ENCODE data around the gene KTI12.

KTI12 gene

GRCh38 chr1:52002038-52002917, 31.3 kb downstream of the KTI12 start:
- Histone ChIP-seq H3K4me3 (ENCODE audit: low read depth, low read length) (no peak overlapping the region), H3K27me3 (ENCODE audit: control insufficient read depth, insufficient read depth, low read length) (no peaks in the 10 kb centered on the region), H3K9me3 (ENCODE audit: control insufficient read depth, insufficient read depth, low read length) (no peaks in the 10 kb centered on the region), H3K9ac (ENCODE audit: low read depth, low read length) (no peak overlapping the region), H3K36me3 (ENCODE audit: control insufficient read depth, insufficient read depth, low read length) (no peaks in the 10 kb centered on the region), H3K4me1 (ENCODE audit: control insufficient read depth, insufficient read depth, low read length) (peaks cover 12% of the 10 kb centered on the region)

DNA sequence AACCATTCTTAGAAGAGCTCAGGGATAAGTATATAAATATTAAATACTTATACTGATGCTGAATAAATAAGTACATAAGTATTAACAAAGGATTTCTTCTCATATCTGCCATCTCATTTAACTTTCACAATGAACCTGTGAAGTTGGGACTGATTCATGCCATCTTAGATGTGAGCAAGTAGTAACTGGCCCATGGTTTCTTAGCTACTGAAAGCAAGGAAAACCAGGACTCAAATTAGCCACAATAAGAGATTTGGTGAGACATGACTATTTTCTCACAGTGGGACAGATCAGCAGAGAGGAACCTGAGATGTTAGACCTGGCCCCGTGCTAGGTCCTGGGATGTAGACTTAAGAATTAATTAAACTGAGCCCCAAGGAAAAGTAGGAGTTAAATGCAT, 34.9 kb downstream of the KTI12 start:
- H3K9ac ChIP-seq (ENCODE audit: low read depth, low read length): no peak overlapping the region
- H3K36me3 ChIP-seq (ENCODE audit: control insufficient read depth, insufficient read depth, low read length): no peaks in the 10 kb centered on the region
- no peaks in the 10 kb centered on the region for H3K9me3 ChIP-seq (ENCODE audit: control insufficient read depth, insufficient read depth, low read length)
- H3K4me3 ChIP-seq (ENCODE audit: low read depth, low read length): no peak overlapping the region
- peaks cover 4% of the 10 kb centered on the region for H3K4me1 ChIP-seq (ENCODE audit: control insufficient read depth, insufficient read depth, low read length)
- peaks cover 2% of the 10 kb centered on the region for H3K27me3 ChIP-seq (ENCODE audit: control insufficient read depth, insufficient read depth, low read length)

- H3K9ac ChIP-seq (ENCODE audit: low read depth, low read length): no peak overlapping the region
- H3K27me3 ChIP-seq (ENCODE audit: control insufficient read depth, insufficient read depth, low read length): peaks cover 2% of the 10 kb centered on the region
- H3K36me3 ChIP-seq (ENCODE audit: control insufficient read depth, insufficient read depth, low read length): no peaks in the 10 kb centered on the region
- H3K4me1 ChIP-seq (ENCODE audit: control insufficient read depth, insufficient read depth, low read length): peaks cover 4% of the 10 kb centered on the region
- H3K9me3 ChIP-seq (ENCODE audit: control insufficient read depth, insufficient read depth, low read length): no peaks in the 10 kb centered on the region
- H3K4me3 ChIP-seq (ENCODE audit: low read depth, low read length): no peak overlapping the region
Observed at GRCh38 chr1:51997974-51998382, 35.6 kb downstream of the KTI12 start.

GRCh38 chr1:51990478-51990965, 43.1 kb downstream of the KTI12 start, which contains the start of gene RAB3B:
Gene RAB3B (minus strand): TSS chr1:51990700. CDS start chr1:51977117, 13,583 bp downstream.
- H3K4me3 ChIP-seq (ENCODE audit: low read depth, low read length): peak within 1 kb of the TSS; percentile 71
- no peaks in the 10 kb centered on the region for H3K36me3 ChIP-seq (ENCODE audit: control insufficient read depth, insufficient read depth, low read length)
- H3K4me1 ChIP-seq (ENCODE audit: control insufficient read depth, insufficient read depth, low read length): peaks cover 2% of the 10 kb centered on the region
- H3K9ac ChIP-seq (ENCODE audit: low read depth, low read length): no peak within 1 kb of the TSS
- no peaks in the 10 kb centered on the region for H3K9me3 ChIP-seq (ENCODE audit: control insufficient read depth, insufficient read depth, low read length)
- H3K27me3 ChIP-seq (ENCODE audit: control insufficient read depth, insufficient read depth, low read length): peaks cover 11% of the 10 kb centered on the region

GRCh38 chr1:51989582-51990477, 43.8 kb downstream of the KTI12 start:
- H3K9ac ChIP-seq (ENCODE audit: low read depth, low read length): no peak overlapping the region
- H3K4me1 ChIP-seq (ENCODE audit: control insufficient read depth, insufficient read depth, low read length): peaks cover 2% of the 10 kb centered on the region
- peaks cover 11% of the 10 kb centered on the region for H3K27me3 ChIP-seq (ENCODE audit: control insufficient read depth, insufficient read depth, low read length)
- H3K4me3 ChIP-seq (ENCODE audit: low read depth, low read length): peak overlapping the region; percentile 71
- no peaks in the 10 kb centered on the region for H3K9me3 ChIP-seq (ENCODE audit: control insufficient read depth, insufficient read depth, low read length)
- no peaks in the 10 kb centered on the region for H3K36me3 ChIP-seq (ENCODE audit: control insufficient read depth, insufficient read depth, low read length)

DNA sequence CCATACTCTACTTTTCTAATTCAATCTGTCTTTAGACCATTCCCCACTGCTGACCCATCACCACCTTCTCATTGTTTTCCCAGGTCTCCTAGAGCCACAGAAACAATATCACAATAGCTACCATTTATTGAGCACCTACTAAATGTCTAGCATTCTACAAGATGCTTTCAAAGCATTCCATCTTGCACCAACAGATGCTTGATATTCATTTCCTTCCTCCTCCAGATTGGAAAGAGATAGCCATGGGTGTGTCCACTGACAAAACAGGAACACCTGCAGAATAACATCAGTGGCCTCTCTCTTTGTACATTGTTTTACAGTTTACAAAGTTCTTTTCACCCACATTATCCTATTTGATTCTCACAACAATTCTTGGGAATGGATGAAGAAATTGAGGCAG, 45.4 kb downstream of the KTI12 start:
- Histone ChIP-seq H3K36me3 (ENCODE audit: control insufficient read depth, insufficient read depth, low read length) (no peaks in the 10 kb centered on the region), H3K9me3 (ENCODE audit: control insufficient read depth, insufficient read depth, low read length) (no peaks in the 10 kb centered on the region), H3K4me3 (ENCODE audit: low read depth, low read length) (no peak overlapping the region), H3K27me3 (ENCODE audit: control insufficient read depth, insufficient read depth, low read length) (peaks cover 9% of the 10 kb centered on the region), H3K4me1 (ENCODE audit: control insufficient read depth, insufficient read depth, low read length) (peaks cover 2% of the 10 kb centered on the region), H3K9ac (ENCODE audit: low read depth, low read length) (no peak overlapping the region)

- no peak overlapping the region for H3K9ac ChIP-seq (ENCODE audit: low read depth, low read length)
- H3K27me3 ChIP-seq (ENCODE audit: control insufficient read depth, insufficient read depth, low read length): peaks cover under 1% of the 10 kb centered on the region
- H3K4me3 ChIP-seq (ENCODE audit: low read depth, low read length): no peak overlapping the region
- H3K36me3 ChIP-seq (ENCODE audit: control insufficient read depth, insufficient read depth, low read length): no peaks in the 10 kb centered on the region
- H3K4me1 ChIP-seq (ENCODE audit: control insufficient read depth, insufficient read depth, low read length): peaks cover 2% of the 10 kb centered on the region
- no peaks in the 10 kb centered on the region for H3K9me3 ChIP-seq (ENCODE audit: control insufficient read depth, insufficient read depth, low read length)
Observed at GRCh38 chr1:51986718-51987117, 46.9 kb downstream of the KTI12 start.

GRCh38 chr1:51982161-51982560, 51.4 kb downstream of the KTI12 start:
- Histone ChIP-seq H3K36me3 (ENCODE audit: control insufficient read depth, insufficient read depth, low read length) (peaks cover 4% of the 10 kb centered on the region), H3K4me1 (ENCODE audit: control insufficient read depth, insufficient read depth, low read length) (peaks cover 2% of the 10 kb centered on the region), H3K4me3 (ENCODE audit: low read depth, low read length) (no peak overlapping the region), H3K9ac (ENCODE audit: low read depth, low read length) (no peak overlapping the region), H3K9me3 (ENCODE audit: control insufficient read depth, insufficient read depth, low read length) (no peaks in the 10 kb centered on the region), H3K27me3 (ENCODE audit: control insufficient read depth, insufficient read depth, low read length) (no peaks in the 10 kb centered on the region)

Data from iPS-15b (cell line).